ENCODE results near the gene SLC8A1.
"Not testable (repeated sequence)": the region's sequence is repeated elsewhere in the genome, so short reads cannot be mapped to it uniquely, and the experiment has no call there.

SLC8A1 gene

DNA sequence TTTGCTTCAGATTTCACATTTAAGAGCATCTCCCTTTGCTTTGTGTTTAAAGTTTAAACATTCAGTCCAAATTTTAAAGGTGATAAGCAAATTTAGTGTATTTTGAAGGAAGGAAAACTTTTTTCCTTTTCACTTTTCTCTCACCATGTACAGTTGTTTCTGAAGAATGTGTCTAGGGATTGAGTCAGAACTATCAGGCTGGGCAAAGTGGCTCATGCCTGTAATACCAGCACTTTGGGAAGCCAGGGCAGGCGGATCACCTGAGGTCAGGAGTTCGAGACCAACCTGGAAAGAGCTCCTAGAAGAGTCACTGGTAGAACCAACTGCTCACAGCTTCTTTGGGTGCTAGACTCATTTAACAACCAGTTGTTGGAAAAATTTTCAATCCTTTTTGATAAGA, 345.8 kb downstream of the SLC8A1 start:
- DNase-seq (ENCODE audit: low spot score), result peak; percentile 33

DNA sequence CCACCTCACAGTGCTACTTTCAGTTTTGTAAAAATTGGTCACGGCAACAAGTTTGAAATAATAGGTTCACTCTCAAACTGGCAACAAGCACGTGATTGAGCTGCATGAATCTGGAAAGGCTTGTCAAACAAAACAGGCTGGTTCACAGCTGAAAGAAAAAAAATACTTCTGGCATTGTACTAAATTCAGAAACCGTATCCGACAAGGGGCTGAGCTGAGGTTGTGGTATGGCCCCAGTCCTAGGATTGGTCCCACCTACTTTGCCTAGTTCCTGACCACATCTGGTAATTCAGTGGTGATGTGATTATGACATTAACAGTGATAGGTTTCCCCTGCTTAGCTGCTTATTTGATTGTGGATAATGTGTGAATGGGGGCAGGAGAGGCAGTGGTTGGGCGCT, 346.3 kb downstream of the SLC8A1 start:
- peak; percentile 29 for DNase-seq (ENCODE audit: low spot score)

DNA sequence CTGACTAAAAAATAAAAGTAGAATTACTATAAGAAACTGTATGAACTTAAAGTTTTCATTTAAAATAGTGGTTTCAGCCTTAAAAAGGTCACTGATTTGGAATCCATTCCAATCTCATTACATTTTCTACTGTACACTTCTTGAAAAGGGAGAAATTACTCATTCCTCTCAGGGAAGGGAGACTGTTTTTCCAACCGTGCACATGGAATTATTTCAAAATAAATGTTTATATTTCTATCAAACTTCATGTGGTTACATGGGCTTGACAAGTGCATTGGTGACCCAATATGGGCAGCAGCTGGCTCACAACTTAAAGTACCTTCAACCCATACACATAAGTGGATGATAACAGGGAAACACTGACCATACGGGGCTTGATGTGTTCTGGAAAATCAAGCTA, 348.3 kb downstream of the SLC8A1 start:
- DNase-seq (ENCODE audit: low spot score), result peak; percentile 33

DNA sequence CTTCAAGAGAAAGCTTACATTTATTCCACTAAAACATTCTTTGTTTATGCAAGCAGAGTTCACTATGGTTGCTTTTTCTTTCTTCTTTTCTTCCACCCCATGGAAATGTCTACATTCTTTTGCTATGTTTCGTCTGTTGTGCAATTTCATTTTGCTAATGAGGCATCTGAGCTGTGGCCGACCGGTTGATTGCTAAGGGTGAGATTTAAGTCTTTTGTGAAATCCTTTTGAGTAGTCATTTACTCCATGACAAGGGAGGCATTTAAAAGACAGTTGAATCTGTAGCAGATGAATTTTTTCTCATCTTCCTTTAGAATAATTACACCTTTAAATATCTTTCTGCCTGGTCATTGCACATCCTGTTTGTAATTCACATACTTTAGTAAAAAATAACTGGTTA, 348.7 kb downstream of the SLC8A1 start:
- DNase-seq (ENCODE audit: low spot score), result peak; percentile 54

DNA sequence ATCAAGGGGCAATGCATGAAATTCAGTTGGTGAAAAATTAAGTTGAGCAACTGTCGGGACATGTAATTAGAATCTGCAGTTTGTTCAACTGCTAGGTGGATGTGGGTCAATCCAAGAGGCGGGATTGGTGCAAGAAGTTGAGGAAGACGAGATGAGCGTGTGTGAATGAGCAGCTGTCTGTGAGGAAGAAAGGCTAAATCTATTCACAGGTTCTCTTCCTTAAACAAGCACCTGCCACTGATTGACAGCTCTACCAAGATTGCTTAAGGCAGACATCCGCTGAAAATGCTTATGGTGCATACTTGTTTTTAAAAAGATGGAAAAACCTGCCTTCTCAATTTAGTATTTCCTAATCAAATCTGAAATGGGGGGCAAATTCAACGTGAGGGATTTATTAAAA, 349.4 kb downstream of the SLC8A1 start:
- no peak for DNase-seq (ENCODE audit: low spot score)

DNA sequence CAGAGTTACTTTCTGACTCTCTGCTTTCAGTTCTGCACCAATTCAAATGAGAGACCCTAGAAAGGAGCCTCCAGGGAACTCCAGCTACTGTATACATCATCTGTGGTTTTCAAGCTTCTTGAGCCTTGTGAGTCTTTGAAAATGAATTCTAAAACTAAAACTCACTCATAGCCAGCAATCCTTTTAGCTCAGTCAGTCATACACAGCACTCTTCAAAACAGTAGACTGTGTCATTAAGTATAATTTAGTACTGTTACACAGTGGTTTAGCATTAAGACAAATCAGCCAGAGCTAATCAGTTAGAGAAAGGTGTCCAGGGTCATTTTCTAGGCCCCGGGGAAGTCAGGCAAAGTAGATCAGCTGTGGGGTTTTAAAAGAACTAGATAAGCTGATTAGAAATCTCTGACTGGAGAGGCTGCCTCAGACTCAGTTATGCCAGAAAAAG, 350.7 kb downstream of the SLC8A1 start:
- DNase-seq (ENCODE audit: low spot score), result peak; percentile 70

DNA sequence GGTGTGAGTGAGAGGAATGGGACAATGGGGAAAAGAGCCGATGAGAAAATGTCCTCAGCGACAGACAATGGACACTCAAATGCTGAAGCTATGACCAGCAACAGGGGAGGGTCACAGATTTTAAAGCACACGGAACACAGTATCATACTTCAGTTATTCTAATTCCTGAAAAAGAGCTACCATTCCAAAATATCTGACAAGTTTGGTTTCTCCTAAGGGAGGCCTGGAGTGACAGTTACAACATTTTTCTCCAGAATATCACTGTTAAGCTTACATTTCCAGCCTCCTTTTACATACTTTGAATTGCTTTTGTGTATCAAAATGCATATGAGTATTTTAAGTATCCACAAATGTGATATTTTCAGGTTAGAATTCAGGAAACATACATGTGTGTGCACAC, 351.2 kb downstream of the SLC8A1 start:
- DNase-seq (ENCODE audit: low spot score), result no peak

DNA sequence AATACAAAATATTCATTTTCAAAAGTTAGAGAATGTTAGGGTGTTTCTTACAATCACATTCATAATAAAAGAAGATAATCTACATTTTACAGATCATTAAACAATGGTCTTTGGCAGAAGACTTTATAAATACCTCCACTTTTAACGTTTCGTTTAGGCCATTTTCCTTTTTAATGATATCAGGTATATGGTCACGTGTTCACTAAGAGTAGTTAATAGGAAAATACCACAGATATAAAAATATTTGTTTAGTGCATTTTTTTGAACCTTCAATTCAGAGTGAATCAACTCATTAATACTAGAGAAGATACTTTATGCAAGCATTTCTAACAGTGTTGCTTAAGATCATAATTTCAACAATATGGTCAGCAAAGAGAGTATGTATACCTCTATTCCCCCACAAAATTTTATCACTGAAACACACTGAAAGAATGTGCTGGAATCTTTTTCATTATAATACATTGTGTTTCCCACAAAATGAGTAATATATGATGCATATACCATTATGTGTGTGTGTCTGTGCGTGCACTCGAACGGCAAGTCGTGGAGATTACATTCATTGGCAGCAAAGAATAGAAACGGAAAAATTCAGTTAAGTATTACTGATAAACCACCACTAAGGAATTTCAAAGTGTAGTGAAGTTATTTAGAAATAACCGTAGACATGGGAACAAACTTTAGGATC, 353.0 kb downstream of the SLC8A1 start:
- DNase-seq (ENCODE audit: low spot score), result no peak

DNA sequence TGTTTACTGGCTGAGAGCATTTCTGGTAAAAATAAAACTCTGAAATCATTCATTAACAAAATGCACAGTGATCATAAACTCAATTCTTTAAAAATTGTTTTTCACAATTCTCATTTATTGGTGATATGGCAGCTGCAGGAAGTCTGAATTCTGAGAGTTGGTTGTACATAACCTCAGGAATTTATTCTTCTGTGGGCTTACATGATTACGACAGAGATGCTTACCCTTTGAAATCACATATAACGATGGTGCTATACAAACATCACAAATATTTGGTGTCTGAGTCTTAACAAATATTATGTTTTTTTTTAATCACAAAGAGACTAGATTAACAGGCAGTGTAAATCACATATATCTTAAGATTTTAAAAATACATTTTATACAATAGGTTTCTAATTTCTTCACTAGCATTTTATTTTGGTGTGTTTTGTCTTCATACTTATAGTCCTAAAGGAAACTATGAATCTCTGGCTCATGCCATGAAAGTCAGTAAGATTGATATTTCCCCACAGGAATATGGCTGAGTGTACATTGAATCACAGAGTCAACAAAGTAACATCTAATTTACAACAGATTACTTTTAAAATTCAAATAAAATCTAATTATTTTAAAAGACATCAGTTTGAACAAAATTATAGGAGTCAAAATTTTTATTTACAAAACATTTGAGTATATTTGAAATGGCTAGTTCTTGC, 354.1 kb downstream of the SLC8A1 start:
- DNase-seq (ENCODE audit: low spot score), result peak; percentile 25

DNA sequence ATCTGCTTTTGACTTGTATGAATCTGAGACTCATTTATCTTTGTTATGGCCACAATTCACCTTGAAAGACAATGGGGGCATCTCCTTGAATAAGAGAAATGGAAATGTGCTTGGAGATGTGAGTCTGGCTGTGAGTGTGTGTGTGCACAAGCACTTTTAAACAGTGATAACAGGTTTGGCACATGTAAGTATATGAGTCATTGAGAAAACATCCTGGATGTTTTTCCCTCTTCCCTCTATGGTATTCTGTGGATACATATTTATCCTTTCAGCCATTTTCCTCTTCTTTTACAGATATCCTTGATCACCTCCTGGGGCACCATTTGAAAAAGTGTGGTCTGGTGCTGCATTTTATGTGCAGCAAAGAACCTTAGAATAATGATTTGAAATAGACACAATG, 355.5 kb downstream of the SLC8A1 start:
- peak; percentile 46 for DNase-seq (ENCODE audit: low spot score)

DNA sequence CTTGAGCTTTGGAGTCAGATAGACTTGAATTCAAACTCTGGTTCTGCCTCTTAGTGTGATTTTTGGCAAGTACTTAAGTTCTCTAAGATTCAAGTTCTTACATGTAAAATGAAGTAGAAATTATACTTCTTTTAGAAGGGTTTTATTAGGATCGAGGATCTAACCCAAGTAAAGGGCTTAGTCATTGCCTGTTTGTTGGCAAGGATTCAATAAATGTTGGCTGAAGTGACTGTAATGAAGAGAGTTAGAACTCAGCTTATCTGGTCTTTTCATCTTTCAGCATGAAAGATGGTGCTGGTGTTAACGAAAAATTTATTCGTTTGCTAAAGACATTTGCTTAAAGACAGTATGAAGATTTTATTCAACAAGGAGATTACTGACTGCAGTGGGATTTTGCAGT, 356.9 kb downstream of the SLC8A1 start:
- DNase-seq (ENCODE audit: low spot score), result peak; percentile 26

DNA sequence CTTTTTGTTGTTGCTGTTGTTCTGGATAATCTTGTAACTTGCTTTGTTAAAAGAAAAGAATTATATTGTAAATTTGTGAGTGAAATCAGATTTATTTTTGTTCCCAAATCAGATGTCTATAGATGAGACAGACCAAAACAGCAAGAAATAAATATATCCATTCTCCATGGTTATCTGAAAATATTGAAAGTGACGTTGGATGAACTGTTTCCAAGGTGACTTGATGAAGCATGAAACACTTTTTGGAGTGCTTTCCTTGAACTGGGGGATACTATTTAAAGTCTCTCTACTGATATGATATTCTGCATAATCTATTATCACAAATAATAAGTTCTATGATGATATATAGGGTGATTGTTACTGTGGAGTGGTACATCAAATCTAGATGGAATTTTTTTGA, 357.4 kb downstream of the SLC8A1 start:
- DNase-seq (ENCODE audit: low spot score), result no peak

DNA sequence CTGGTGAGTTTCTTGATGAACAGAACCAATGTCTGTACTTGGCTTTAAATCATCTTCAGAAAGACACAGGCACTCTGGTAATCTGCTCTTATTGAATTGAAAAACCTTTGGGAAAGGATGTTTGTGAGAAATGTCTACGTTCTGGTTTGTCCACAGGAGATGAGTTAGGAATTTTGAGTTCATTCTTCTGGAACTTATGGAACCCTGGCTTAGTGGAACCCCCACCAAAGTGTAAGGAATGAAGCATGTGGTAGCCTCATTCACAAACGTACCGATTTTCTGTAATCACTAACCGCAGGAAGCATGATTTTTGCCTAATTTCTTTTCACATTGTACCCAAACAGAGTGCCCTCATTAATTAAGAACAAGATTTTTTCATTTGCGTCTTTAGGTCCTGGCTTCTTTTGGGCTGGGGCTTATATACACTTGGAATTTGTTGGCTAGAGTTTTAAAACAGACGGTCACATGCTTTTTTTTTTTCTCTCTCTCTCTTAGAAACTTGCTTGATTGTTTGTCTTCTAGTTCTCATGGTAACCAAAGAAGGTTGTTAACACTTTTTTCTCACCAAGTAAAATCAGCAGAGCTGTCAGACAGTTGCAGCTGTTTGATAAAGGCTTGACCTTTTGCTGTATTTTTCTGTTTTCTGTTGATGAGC, 358.7 kb downstream of the SLC8A1 start:
- DNase-seq (ENCODE audit: low spot score), result no peak

DNA sequence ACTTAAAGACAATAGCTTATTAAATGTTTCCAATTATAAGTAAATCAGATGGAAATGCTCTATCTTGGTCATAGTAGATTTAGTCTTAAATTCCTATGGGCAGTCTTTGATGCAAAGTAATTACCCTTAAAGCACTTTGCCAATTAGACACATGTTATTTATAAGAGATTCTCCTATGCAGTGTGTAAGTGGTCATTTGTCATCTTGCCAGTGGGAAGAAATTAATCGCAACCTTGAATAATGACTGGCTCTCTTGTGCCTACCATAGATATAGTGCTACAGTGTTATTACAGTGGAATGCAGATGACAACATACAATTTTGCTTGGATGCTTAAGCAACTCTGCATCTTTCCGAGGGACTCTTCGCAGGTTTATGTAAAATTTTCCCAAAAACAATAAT, 361.8 kb downstream of the SLC8A1 start:
- no peak for DNase-seq (ENCODE audit: low spot score)

DNA sequence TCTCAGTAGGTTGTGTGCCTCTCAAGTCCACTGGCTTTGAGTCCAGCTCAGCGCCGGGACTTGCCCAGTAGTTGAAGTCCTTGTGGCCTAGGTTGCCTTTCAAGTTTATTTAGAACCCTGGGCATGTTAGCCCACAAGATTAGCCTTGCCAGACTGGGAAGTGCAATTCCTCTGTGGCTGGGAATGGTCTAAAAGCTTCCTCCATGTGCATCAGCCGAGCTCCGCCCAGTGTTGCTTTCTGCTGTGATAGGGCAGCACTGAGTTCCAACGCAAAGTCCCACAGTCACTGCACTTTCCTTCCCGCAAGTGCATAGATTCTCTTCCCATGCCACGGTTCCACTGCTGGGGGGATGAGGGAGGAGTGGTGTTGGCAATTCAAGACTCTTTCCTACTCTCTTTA, 364.0 kb downstream of the SLC8A1 start:
- no peak for DNase-seq (ENCODE audit: low spot score)

DNA sequence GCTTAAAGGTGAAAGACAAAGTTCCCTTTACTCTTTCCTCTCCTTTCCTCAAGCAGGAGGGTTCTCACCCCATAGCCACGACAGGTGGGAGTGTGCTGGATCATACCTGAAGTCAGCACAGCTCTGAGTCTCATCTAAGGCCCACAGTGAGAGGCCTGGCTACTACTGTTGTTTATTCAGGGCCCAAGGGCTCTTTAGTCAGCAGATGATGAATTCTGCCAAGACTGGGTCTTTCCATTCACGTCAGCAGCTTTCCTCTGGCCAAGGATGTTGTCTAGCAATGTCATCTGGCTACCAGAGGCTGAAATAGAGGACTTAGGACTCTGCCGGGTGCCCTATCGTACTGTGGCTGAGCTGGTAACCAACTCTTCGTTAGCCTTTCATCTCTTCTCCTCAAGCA, 364.5 kb downstream of the SLC8A1 start:
- DNase-seq (ENCODE audit: low spot score), result no peak

DNA sequence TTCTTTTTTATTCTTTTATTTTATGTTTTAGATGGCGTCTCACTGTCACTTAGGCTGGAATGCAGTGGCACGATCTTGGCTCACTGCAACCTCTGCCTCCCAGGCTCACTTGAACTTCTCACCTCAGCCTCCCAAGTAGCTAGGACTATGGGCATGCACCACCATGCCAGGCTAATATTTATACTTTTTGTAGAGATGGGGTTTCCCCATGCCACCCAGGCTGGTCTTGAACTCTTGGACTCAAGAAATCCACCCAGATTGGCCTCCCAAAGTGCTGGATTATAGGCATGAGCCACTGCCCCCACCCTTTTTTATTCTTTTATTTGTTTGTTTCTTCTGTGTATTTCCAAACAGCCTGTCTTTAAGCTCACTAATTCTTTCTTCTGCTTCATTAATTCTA, 366.1 kb downstream of the SLC8A1 start:
- no peak for DNase-seq (ENCODE audit: low spot score)

DNA sequence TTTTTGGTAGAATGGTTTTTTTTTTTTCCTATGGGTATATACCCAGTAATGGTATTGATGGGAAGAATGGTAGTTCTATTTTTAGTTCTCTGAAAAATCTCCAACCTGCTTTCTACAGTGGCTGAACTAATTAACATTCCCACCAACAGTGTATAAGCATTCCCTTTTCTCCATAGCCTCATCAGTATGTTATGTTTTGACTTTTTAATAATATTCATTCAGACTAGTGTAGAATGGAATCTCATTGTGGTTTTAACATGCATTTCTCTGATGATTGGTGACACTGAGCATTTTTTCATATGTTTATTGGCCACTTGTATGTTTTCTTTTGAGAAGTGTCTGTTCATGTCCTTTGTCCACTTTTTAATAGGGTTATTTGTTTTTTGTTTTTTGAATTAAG, 378.6 kb downstream of the SLC8A1 start:
- DNase-seq (ENCODE audit: low spot score), result not testable (repeated sequence)

DNA sequence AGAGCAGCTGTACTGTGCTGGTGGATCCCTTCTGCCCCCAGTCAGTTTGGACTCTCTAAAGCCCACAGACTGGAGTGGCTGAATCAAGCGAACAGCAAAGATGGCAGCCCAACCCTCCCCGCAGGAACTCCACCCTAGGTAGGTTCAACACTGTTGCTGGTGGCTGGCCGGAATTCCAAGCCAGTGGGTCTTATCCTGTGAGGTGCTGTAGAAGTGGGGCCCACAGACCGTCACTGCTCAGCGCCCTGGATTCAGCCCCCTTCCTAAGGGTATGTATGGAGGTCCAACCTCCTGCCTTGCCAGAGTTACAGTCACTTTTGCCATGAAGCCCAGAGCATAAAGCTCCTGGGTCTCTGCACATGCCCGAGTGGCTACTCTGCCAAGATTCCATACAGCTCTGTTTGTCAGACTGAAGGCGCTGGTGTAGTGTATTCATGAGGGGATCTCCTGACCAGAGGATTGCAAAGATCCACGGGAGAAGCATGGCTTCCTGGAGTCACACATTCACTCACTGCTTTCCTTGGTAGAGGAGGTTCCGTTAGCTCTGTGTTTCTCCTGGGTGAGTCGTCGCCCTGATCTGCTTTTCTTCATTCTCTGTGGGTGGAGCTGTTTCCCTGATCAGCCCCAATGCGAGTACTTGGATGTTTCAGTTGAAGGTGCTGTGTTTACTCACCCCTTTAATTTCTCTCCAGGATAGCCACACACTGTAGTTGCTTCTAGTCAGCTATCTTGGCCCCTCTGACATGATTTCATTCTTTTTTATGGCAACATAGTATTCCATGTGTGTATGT, 379.3 kb downstream of the SLC8A1 start:
- no peak for DNase-seq (ENCODE audit: low spot score)

DNA sequence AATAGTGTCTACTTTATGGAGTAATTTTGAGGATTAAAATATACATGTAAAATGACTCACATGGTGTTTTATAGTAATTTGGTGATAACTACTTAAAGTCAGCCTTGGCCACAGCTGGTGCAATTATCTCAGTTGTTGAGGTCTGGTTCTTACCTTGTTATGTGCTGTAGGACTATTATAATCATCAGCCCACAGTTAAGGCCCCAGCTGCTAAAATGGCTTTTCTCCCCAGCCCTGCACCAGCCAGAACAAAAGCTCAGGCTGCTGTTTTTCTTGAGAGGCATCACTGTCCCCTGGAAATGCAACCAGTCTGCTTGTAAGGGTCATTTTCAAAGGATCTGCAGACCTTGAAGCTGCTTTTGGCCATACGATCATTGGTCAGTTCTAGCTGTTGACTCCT, 389.5 kb downstream of the SLC8A1 start:
- no peak for DNase-seq (ENCODE audit: low spot score)

DNA sequence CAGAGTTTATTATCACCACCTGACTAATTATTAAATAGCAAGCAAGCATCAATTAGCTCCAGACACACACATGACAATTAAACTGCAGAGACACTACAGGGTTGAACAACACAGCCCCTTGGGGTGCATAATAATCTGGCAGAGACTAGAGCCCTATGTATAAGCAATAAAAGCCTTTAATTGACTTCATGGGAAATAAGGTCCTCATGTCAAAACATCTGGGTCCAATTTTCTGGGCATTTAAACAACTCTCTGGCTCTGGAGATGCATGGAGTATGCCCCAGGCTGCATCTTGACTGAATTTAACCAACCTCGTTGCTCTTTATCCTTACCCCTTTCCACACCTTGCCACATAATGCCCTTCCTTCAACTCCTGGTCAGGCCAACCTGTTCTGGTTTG, 402.1 kb downstream of the SLC8A1 start:
- DNase-seq (ENCODE audit: low spot score), result no peak

DNA sequence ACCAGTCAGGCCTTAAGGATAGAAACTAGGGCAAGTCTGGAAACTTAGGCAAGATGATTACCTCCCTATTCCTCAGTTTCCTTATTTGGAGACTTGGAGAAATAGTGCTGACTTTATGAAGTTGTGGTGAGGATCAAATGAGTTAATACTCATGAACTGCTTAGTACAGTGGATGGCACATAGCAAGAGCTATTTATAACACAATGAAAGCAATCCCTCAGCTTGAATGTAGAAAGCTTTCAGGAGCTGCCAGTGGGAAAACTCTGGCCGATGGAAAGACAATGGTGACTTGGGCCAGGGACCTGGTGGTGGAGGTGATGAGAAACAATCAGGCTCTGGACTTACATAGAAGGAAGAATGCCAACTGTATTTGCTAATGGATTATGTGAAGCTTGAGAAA, 403.4 kb downstream of the SLC8A1 start:
- no peak for DNase-seq (ENCODE audit: low spot score)

DNA sequence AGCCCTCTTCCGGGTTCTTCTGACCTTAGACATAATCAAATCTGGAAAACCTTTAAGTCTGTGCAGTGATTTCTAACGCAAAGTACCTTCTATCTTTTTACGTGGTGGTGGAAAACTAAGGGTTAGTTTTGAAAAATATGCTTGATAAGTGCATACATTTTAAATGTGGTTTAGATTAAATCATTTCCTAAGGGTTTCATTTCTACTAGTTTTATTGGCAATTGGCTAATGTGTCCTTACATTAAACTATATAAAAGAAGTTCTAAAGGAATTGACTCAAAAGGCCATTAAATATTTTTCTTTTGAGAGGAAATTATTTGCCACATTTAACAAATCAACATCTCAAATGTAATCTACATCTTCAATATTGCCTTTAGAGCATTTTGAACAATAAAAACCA, 404.5 kb downstream of the SLC8A1 start:
- DNase-seq (ENCODE audit: low spot score), result no peak

Measured in kidney tubule cell (primary cell).